ENCODE measurements around the gene LONP2.

The LONP2 gene

DNA sequence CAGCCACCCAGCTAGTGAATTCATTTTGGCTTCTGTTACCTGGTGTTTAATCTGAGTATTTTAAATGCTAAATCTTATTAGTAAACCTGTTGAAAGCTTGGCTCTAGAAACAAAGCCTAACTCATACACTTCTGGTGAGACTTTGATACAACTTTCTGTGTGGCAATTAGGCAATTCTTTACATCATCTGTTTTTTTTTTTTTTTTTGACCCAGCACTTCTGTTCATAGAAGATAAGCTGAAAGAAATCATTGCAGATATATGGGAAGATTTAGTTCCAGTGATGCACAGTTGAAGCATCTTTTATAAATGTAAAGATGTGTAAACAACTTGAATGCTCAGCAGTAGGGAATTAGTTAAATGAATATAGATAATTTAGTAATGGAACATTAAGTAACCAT, 24.9 kb downstream of the LONP2 start:
- CTCF ChIA-PET, result interaction anchor here (1.0 to 1.5 kb wide), 2 partner anchors 11 to 14 kb away, joined by 3 to 5 read pairs; no protein-coding TSS in a partner anchor
- no peak for TF ChIP-seq CTCF (IDR thresholded peaks at IDR 0.05; ENCODE audit: control extremely low read depth, extremely low read depth, low read depth, missing control alignments)
- POLR2A ChIA-PET, result no interaction called here
- no peak for DNase-seq (ENCODE audit: extremely low spot score)

DNA sequence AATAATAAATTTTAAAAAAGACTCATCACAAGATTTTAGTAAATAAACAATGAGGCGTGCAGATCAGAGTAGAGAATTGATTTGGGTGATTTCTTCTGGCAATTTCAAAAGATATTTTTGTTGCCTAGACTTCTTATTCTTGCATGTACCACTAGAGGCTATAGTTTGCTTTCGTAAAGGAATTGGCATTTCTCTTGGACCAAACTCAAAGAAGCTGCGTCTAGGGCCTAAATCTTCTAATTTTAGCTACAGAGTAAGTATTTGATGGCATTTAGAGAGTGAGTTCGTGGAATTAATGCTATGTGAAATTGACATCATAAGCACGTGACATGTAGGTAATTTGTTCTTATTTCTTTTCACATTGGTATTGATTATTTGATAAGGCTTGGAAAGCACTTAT, 27.6 kb downstream of the LONP2 start:
- POLR2A ChIA-PET, result no interaction called here
- no peak for DNase-seq (ENCODE audit: extremely low spot score)
- CTCF ChIA-PET, result interaction anchor here (0.8 kb wide), 1 partner anchor 351 kb away, joined by 3 read pairs; no protein-coding TSS in a partner anchor
- no peak for TF ChIP-seq CTCF (IDR thresholded peaks at IDR 0.05; ENCODE audit: control extremely low read depth, extremely low read depth, low read depth, missing control alignments)

- TF ChIP-seq CTCF (IDR thresholded peaks at IDR 0.05; ENCODE audit: control extremely low read depth, extremely low read depth, low read depth, missing control alignments), result no peak
- ChIA-PET CTCF (interaction anchor here (2.0 kb wide), 1 partner anchor 14 kb away, joined by 5 read pairs; no protein-coding TSS in a partner anchor), POLR2A (no interaction called here)
- no peak for DNase-seq (ENCODE audit: extremely low spot score)
These were observed 28.8 kb downstream of the LONP2 start for GRCh38 chr16:48272837-48273421.

DNA sequence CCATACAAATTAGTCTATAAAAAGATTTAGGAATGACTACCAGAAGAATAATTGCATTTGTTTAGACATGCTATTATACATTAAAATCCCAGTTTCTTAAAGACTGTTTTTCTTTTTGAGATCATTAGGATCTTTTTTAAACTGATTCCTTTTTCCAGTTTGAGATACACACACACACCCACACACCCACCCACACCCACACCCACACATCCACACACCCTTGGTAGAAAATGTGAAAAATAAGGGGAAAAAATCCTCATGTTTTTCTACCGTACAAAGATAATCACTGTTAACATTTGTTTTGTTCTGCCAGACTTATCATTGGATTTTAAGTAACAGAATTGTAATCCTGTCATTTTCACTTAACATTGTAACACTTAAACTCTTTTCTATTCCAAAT, 30.4 kb downstream of the LONP2 start:
- DNase-seq (ENCODE audit: extremely low spot score), result no peak
- CTCF ChIA-PET, result interaction anchor here (2.0 kb wide), 1 partner anchor 13 kb away, joined by 5 read pairs; no protein-coding TSS in a partner anchor
- TF ChIP-seq CTCF (IDR thresholded peaks at IDR 0.05; ENCODE audit: control extremely low read depth, extremely low read depth, low read depth, missing control alignments), result no peak
- POLR2A ChIA-PET, result no interaction called here

DNA sequence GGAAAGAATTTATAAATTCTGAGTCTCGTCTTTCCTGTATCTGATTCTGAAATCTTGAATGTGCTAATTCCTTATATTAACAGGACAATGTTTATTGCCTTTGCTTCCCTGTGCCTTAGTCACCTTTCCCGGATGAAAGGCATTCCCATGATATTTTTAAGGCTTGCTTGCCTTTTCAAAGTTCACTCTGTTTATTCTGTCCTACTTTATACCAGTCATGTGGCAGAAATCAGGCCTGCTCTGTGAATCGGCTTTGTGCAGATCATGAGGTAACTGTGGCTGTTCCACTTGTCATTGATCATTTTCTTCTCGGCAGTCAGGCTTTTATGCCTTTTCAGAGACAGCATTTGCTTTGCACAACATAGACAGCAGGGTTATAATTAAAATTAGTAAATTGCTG, 32.0 kb downstream of the LONP2 start:
- TF ChIP-seq CTCF (IDR thresholded peaks at IDR 0.05; ENCODE audit: control extremely low read depth, extremely low read depth, low read depth, missing control alignments), result no peak
- no peak for DNase-seq (ENCODE audit: extremely low spot score)
- CTCF ChIA-PET, result no interaction called here
- POLR2A ChIA-PET, result no interaction called here

DNA sequence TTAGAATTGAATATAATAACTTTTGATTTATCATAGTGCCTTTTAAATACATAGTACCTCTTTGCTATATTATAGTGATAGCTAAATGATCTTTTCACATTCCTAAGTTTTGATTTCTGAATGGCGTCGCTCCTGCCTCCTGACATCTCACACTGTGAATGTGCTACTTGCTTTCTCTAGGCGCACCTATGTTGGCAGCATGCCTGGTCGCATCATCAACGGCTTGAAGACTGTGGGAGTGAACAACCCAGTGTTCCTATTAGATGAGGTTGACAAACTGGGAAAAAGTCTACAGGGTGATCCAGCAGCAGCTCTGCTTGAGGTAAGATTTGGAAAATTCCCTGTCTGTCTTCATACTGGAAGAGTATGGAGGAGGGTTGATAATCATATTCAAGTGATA, 33.1 kb downstream of the LONP2 start:
- DNase-seq (ENCODE audit: extremely low spot score), result no peak
- ChIA-PET POLR2A (no interaction called here), CTCF (no interaction called here)
- no peak for TF ChIP-seq CTCF (IDR thresholded peaks at IDR 0.05; ENCODE audit: control extremely low read depth, extremely low read depth, low read depth, missing control alignments)
